Right cardiac atrium (tissue), 5 donors: ENCODE results near the gene MAP3K6. TPM values are rescaled to one million over a fixed set of nuclear protein-coding genes. Genes with fewer than 3 reads are reported as not detected.
A peak's percentile ranks its signal among the peaks of the same experiment; 100 is the strongest.

Source experiments
- ATAC-seq, 2 donors: fragments of 200-7000 bp; cut with Tn5 transposase; one replicate each; pipeline versions ENCODE4 v1.8.0 to v1.9.1; 2020; ENCODE audit warnings: moderate library complexity in 2 of 2, mild to moderate bottlenecking in 1 of 2
- DNase-seq, 3 donors: peaks; one replicate each; pipeline ENCODE4 v3.0.0-alpha.2; 2020
- H3K27ac ChIP-seq: one replicate; pipeline ENCODE4 v1.5.1; 2013; ENCODE audit warnings: mild to moderate bottlenecking, low read length, control low read depth, moderate library complexity
- H3K27me3 ChIP-seq: one replicate; pipeline ENCODE4 v1.6.1; 2013; ENCODE audit not compliant: control insufficient read depth, insufficient read depth
- H3K4me1 ChIP-seq: one replicate; pipeline ENCODE4 v1.6.1; 2013; ENCODE audit warnings: low read length; ENCODE audit not compliant: control insufficient read depth, insufficient read depth
- H3K4me3 ChIP-seq: one replicate; pipeline ENCODE4 v1.5.1; 2013; ENCODE audit warnings: low read length, control low read depth
- H3K9me3 ChIP-seq: one replicate; pipeline ENCODE4 v1.6.1; 2013; ENCODE audit warnings: low read length; ENCODE audit not compliant: control insufficient read depth
- WGBS: extraction: QIAGEN DNeasy Blood & Tissue Kit; methylation state at CpG from one replicate; pipeline ENCODE4 v1.1.7; 2013; 5-methylcytosine and 5-hydroxymethylcytosine counted together
- intact Hi-C, 4 donors: fragments of 100-400 bp; cut with DNase I; formaldehyde crosslinking; loops; one replicate each; pipeline versions ENCODE4 v1.11.0 to v1.14.0; 2022 to 2023
- polyA plus RNA-seq: library from polyadenylated mRNA; stranded (reverse); fragments of 200-250 nt; gene quantifications from one replicate; pipeline ENCODE4 v1.2.3, GENCODE V29; 2013
- total RNA-seq, 4 donors: library from RNA; stranded (reverse); fragmentation: NEBNext Ultra II Directional; extraction: Animal tissue kit (Norgen Biotek cat#: 25700); gene quantifications; one replicate each; pipeline ENCODE4 v1.2.1, GENCODE V29; 2021
- donor health status: healthy with polysubstance abuse.
- donor health status: DM: no; HTN: yes; CAD: no.
- donor health status: DM: no; HTN: no; CAD: no.
- donor health status: DM: no; HTN: yes; CAD: no; lungs with severe emphysema.
- donor health status: DM: yes; HTN: yes; CAD: no.

Gene MAP3K6
- total and polyA plus RNA-seq, 5 donors: 40.7 to 52.7 (median 47.5) TPM

- intact Hi-C loops: no loop called here
- ATAC-seq: no peak
- WGBS: 81% methylated on average over 21 of the region's 21 CpGs
- peaks cover 6% of the 10 kb centered on the region for H3K4me1 ChIP-seq
- H3K27me3 ChIP-seq: no peaks in the 10 kb centered on the region
- H3K9me3 ChIP-seq: no peaks in the 10 kb centered on the region
- no peak overlapping the region for H3K27ac ChIP-seq
- H3K4me3 ChIP-seq: no peak overlapping the region
- DNase-seq: no peak
These were observed 5.7 kb downstream of the MAP3K6 start for GRCh38 chr1:27361044-27361402.

DNA sequence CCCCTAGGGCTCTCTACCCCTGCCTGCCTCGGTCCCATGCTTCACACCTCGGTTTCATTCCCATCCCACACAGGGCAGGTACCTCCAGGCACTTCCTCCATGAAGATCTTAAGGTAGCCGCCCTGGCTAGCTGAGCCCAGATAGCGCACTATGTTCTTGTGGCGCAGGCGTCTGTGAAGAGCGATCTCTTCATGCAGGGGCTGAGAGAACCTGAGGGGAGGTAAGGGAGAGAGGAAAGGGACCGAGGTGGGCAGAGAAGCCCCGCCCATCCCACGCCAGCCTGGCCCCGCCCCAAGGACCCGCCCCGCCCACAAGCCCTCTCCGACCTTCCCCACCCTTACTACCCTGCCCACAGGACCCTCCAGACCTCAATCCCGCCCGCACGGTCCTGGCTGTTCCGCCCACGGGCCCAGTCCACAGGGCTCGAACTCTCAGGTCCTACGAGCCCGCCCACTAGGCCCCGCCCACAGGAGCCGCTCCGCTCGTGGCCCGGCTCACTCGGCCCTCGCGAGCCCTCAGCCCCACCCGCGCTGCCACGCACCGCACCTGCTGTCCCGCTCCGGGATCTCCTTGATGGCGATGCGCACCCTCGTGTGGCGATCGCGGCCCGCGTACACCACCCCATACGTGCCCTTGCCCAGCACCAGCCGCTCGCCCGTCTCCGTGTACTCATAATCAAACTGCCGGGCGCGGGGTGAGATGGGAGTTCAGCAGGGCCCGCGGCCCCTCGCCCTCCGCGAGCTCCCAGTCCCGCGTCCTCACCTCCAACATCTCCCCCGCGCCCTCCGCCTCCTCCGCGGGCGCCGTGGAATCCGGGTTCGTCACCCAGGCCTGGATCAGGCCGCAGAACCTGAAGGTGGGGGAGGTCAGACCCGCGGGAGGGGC, 6.4 kb downstream of the MAP3K6 start:
- no peaks in the 10 kb centered on the region for H3K9me3 ChIP-seq
- H3K4me1 ChIP-seq: peaks cover 6% of the 10 kb centered on the region
- H3K27me3 ChIP-seq: no peaks in the 10 kb centered on the region
- intact Hi-C loops: no loop called here
- 51% methylated on average over 71 of the region's 71 CpGs for WGBS
- peak overlapping the region; percentile 14 for H3K4me3 ChIP-seq
- H3K27ac ChIP-seq: no peak overlapping the region
- ATAC-seq (peak; percentile 0 to 2), DNase-seq (peak; percentile 31 to 76 (median 76))

GRCh38 chr1:27359822-27360158, 7.0 kb downstream of the MAP3K6 start:
- WGBS: 73% methylated on average over 9 of the region's 9 CpGs
- Histone ChIP-seq H3K9me3 (no peaks in the 10 kb centered on the region), H3K27ac (no peak overlapping the region), H3K4me1 (peaks cover 3% of the 10 kb centered on the region), H3K27me3 (no peaks in the 10 kb centered on the region), H3K4me3 (no peak overlapping the region)
- intact Hi-C loops: loop anchor here in 2 of 4 donors (5.0 kb wide), 1 partner anchor 33 kb away; the partner anchor contains the start of gene GPR3 (in 2 of the 2)
- ATAC-seq: no peak
- DNase-seq: no peak

DNA sequence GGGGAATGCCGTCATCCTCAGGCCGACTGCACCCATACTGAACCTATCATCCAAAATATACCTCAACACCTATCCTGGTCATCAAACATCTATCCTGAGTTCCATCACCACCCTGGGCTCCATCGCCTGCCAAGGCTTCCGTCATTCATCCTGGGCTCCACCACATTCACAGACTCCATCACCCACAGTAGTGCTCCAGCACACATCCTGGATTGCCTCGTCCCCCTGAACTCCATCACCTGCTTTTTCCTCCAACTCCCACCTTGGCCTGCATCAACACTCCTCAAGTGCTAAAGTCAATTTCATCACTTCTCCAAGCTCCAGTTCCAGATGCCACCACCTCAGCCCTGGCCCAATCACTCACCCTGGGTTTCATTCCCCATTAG, 7.8 kb downstream of the MAP3K6 start:
- Histone ChIP-seq H3K9me3 (no peaks in the 10 kb centered on the region), H3K4me3 (no peak overlapping the region), H3K27me3 (no peaks in the 10 kb centered on the region), H3K27ac (no peak overlapping the region), H3K4me1 (no peaks in the 10 kb centered on the region)
- DNase-seq (no peak), ATAC-seq (no peak)
- WGBS: 94% methylated on average over 5 of the region's 5 CpGs
- intact Hi-C loops: loop anchor here in 2 of 4 donors (5.0 kb wide), 1 partner anchor 33 kb away; the partner anchor contains the start of gene GPR3 (in 2 of the 2)

DNA sequence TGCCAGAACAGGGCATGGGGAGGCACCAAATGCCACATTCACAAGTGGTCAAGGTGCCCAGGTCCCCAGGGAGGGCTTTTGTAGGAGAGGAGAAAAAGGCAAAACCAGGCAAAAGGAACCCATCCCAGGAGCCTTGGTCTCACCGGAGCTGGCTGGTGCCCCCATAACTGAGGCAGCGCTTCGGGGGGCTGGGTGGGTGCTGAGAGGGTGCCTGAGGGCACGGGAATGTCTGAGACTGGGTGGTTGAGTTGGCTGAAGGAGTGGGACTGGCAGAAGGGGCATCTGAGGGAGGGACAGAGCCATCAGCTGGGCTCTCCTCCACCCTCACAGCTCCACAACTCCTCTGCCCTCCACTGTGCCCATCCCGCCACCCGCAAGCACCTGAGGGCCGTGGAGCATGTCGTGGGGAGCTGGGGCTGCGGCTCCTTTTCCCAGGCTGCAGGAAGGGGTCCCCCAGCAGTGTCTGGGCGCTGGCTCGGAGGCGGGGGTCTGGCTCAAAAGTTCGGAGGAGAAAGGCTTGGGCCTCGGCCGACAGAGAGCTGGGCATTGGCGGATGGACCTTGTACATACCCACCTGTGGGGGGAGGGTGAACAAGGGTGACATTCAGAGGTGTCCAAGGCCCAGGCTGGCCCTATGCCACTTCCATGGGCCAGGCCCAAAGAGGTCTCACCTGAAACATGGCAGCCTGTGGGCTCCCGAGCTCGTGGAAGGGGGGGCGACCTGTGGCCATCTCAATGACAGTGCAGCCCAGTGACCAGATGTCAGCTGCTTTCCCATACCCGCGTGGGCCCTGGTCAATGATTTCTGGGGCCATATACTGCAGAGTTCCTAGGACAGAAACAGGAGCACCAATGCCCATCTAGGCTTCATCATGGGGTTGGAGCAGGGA, 8.5 kb downstream of the MAP3K6 start:
- no peak overlapping the region for H3K27ac ChIP-seq
- intact Hi-C loops: loop anchor here in 2 of 4 donors (5.0 kb wide), 1 partner anchor 34 kb away; the partner anchor contains the start of gene GPR3 (in 2 of the 2)
- H3K9me3 ChIP-seq: no peaks in the 10 kb centered on the region
- no peaks in the 10 kb centered on the region for H3K27me3 ChIP-seq
- no peaks in the 10 kb centered on the region for H3K4me1 ChIP-seq
- no peak overlapping the region for H3K4me3 ChIP-seq
- 93% methylated on average over 21 of the region's 21 CpGs for WGBS
- no peak for DNase-seq
- no peak for ATAC-seq

DNA sequence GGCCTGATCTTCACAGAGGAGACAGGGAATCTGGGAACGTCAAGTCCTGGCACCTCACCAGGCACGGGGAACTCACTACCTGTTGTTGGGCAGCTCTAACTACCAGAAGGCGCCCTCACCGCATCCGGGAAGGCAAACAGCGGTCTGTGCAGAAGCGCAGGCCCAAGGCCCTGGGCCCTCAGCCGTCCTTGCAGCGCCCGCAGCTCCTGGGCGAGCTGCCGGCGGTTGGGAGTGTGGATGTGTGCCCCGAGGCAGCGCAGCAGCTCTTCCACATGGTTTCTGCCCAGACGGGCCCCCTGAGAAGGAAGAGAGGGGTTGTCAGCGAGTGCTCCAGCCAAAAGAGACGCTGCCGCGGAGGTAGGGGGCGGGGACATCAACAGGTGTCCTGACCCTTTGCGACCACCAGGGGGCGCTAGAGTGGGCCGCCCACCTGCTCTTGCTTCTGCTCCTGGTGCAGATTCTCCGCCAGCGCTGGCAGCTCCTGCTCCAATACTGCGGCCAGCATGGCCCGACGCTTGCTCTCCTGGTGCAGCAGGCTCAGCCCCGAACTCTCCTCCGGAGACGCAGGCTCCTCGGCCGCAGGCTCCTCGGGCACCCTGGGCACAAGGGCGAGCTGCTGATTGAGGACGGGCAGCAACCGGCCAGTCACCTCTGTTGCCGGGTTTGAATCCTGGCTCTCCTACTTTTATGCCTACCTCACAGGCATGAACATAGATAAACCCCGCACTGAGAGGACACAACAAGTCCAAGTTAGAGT, 9.3 kb downstream of the MAP3K6 start:
- H3K4me3 ChIP-seq: no peak overlapping the region
- no peaks in the 10 kb centered on the region for H3K27me3 ChIP-seq
- H3K9me3 ChIP-seq: no peaks in the 10 kb centered on the region
- WGBS: 40% methylated on average over 40 of the region's 40 CpGs
- no peak overlapping the region for H3K27ac ChIP-seq
- intact Hi-C loops: loop anchor here in 2 of 4 donors (5.0 kb wide), 1 partner anchor 35 kb away; the partner anchor contains the start of gene GPR3 (in 2 of the 2)
- peak; percentile 54 to 65 for ATAC-seq
- H3K4me1 ChIP-seq: no peaks in the 10 kb centered on the region
- peak; percentile 77 to 89 (median 88) for DNase-seq

GRCh38 chr1:27356619-27357280, 10.0 kb downstream of the MAP3K6 start:
- 84% methylated on average over 37 of the region's 37 CpGs for WGBS
- no peaks in the 10 kb centered on the region for H3K9me3 ChIP-seq
- no peak overlapping the region for H3K4me3 ChIP-seq
- no peaks in the 10 kb centered on the region for H3K27me3 ChIP-seq
- peak; percentile 1 to 13 for ATAC-seq
- no peak overlapping the region for H3K27ac ChIP-seq
- no peaks in the 10 kb centered on the region for H3K4me1 ChIP-seq
- intact Hi-C loops: loop anchor here in 2 of 4 donors (5.0 kb wide), 1 partner anchor 36 kb away; the partner anchor contains the start of gene GPR3 (in 2 of the 2)
- peak in 2 of 3 donors; percentile 30 to 77 for DNase-seq

- DNase-seq: no peak
These were observed 10.5 kb downstream of the MAP3K6 start for GRCh38 chr1:27356277-27356618.

GRCh38 chr1:27355683-27356082, 11.1 kb downstream of the MAP3K6 start:
- no peak overlapping the region for H3K27ac ChIP-seq
- ATAC-seq (no peak), DNase-seq (no peak)
- intact Hi-C loops: loop anchor here in 2 of 4 donors (5.0 kb wide), 1 partner anchor 37 kb away; the partner anchor contains the start of gene GPR3 (in 2 of the 2)
- H3K27me3 ChIP-seq: no peaks in the 10 kb centered on the region
- no peaks in the 10 kb centered on the region for H3K4me1 ChIP-seq
- H3K4me3 ChIP-seq: no peak overlapping the region
- WGBS: 89% methylated on average over 5 of the region's 5 CpGs
- H3K9me3 ChIP-seq: no peaks in the 10 kb centered on the region

More at GRCh38 chr1:27356277-27356618, 10.5 kb downstream of the MAP3K6 start:
- 96% methylated on average over 13 of the region's 13 CpGs for WGBS
- Histone ChIP-seq H3K9me3 (no peaks in the 10 kb centered on the region), H3K27ac (no peak overlapping the region), H3K27me3 (no peaks in the 10 kb centered on the region), H3K4me1 (no peaks in the 10 kb centered on the region), H3K4me3 (no peak overlapping the region)
- intact Hi-C loops: loop anchor here in 2 of 4 donors (5.0 kb wide), 1 partner anchor 36 kb away; the partner anchor contains the start of gene GPR3 (in 2 of the 2)
- ATAC-seq: no peak

DNA sequence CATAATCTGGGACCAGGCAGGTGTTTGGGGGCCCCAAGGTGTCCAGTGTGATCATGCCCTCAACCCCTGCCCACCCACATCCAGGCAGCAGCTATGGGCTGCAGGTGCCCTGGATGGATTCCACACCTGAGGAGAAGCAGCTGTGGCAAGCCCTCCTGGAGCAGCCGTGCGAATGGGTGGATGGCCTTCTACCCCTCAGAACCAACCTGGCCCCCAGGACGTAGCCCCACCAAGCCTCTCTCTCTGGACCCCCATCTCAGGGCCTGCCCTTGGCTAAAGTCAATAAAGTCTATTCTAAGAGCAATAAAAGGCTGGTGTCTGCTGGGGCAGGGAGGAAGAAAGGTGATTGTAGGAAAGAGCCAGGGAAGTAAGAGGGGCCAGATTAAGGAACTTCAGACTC, 13.1 kb downstream of the MAP3K6 start:
- Histone ChIP-seq H3K27ac (no peak overlapping the region), H3K4me3 (no peak overlapping the region), H3K27me3 (no peaks in the 10 kb centered on the region), H3K9me3 (no peaks in the 10 kb centered on the region), H3K4me1 (peaks cover 6% of the 10 kb centered on the region)
- intact Hi-C loops: no loop called here
- DNase-seq (no peak), ATAC-seq (no peak)
- 91% methylated on average over 3 of the region's 3 CpGs for WGBS
